Choroid plexus epithelial cell (primary cell): ENCODE results near the gene CXCR6.
"Not testable (repeated sequence)": the region's sequence is repeated elsewhere in the genome, so short reads cannot be mapped to it uniquely, and the experiment has no call there.

Experiments
- DNase-seq: peaks from one replicate; pipeline ENCODE4 v3.0.0-alpha.2; 2010; ENCODE audit warnings: low read depth
- H3K4me3 ChIP-seq: 2 replicates; pipeline ENCODE4 v1.5.1; 2011; ENCODE audit warnings: low read depth, mild to moderate bottlenecking, control low read depth, low read length, moderate library complexity
- CTCF ChIP-seq: conservative IDR thresholded peaks from 2 replicates; pipeline ENCODE4 v1.5.1; 2011; ENCODE audit warnings: low read depth, mild to moderate bottlenecking, control low read depth, inconsistent platforms, low read length, moderate library complexity

The CXCR6 gene

DNA sequence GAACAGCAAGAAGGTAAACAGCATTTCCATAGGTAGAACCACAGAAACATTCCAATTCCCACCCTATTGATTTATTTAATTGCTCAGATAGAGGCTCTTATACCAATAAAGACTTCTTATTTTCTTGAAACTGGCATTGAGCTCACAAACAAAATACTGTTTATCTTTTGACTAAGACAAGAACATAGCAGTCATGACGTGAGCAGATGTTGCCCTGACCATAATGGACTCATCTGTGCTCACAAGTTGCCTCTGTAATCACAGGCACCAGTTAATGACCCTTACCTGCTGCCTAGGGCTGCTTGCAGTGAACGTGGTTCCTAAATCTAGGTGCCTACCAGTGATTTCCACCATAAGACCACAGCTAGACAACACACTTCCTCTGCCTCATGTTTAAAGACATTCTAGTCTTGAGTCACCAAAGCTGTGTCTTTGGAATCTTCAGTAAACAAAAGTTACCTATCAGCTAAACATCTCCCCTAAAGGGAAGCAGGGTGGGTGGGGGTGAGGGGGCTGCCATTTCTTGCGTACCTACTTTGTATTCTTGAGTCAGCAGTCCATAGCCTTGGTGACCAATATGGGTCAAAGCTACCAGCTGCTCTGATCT is 50.3 kb downstream of the CXCR6 start:
- TF ChIP-seq CTCF, result no peak
- no peak for DNase-seq
- H3K4me3 ChIP-seq, result no peak overlapping the region

DNA sequence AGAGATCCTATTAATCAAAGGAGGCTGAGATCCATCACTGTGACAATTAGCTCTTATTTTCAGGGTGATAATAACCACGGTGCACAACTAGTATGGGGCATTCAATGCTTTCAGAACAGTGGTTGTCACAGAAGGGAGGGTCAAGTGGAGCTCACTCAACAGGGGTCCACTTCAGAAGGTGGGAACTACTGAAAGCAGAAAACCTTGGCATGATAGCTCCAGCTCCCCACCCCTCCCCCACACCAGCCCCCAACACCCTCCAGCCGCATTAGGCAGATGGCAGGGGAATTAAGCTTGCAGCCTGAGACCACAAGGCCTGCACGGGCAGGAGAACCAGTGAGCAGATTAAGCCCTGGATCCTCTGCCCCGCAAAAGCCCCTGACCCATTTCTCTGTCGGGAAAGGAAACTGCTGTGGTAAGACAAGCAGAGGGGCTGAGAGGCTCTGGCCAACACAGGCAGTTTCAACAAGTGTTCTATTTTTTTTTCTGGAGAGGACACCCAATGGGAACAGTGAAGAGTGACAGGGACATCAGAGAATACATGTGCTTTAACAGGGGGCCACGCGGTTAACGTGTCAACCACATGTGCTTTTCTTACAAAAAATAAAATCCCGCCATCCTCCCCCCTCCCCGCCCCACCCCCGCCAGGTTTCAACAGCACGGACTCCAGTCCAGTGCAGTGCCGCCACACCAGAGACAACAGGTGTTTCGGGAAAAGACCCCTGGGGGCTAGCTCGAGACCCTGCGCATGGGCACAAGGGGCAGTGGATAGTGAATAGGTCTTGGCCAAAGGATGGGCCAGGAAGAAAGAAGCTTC is 51.4 kb downstream of the CXCR6 start:
- peak overlapping the region; percentile 96 for H3K4me3 ChIP-seq
- TF ChIP-seq CTCF, result no peak
- no peak for DNase-seq

DNA sequence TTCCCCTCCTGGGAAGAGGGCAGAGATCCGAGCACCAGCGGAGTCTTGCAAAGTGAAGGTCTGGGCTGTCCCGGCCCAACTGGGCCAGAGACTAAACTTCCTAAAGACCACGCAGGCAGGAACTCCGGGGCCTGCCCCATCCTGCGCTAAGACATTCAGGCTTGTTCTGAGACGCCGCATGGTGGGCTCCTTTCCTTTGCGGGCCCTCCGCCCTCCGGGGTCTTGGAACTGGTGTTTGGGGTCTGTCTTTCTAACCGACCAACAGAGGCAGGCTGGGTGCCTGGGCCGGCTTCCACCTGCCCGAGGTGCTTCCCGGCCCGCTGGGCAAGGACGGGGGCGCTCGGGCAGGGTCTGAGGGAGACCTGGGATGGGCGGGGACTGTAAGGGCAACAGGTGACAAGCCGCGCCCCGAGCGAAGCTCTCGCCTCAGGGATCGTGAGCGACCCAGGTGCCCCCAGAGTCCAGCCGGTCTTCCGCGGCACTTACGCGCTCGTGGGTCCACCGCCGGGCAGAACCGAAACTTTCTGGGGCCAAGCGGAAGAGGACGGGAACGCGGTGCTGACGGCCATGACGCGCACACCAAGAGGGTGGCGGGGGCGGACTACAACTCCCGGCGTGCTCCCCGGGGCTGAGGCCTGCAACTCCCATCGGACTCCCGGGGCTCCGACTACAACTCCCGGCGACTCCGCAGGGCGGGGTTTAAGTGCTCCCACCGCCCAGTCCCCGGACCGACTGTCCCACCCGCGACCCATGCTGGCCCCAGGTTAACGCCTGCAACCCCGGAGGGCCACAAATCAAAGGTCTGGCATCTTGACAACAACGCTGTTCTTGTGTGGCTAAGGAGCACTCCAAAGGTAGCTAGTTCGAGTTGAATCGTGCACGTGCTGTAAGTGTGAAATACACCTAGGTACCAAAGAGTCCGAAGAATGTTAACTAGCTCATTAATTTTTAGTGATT is 52.2 kb downstream of the CXCR6 start, which contains the start of gene FYCO1:
TSS of gene FYCO1 (minus strand) at position 589 of the 957 bp plus-strand sequence. CDS start 10,914 bp downstream, outside the sequence.
- peak; percentile 91 for DNase-seq
- no peak for TF ChIP-seq CTCF
- H3K4me3 ChIP-seq, result peak within 1 kb of the TSS; percentile 96

GRCh38 chr3:45997499-45997898 is 54.2 kb downstream of the CXCR6 start:
- not testable (repeated sequence) for DNase-seq, H3K4me3 ChIP-seq

GRCh38 chr3:45997942-45998341 is 54.7 kb downstream of the CXCR6 start:
- H3K4me3 ChIP-seq, result no peak overlapping the region
- TF ChIP-seq CTCF, result no peak
- no peak for DNase-seq
